ENCODE data around the gene SLC43A2. TPM values are rescaled to one million over a fixed set of nuclear protein-coding genes. Genes with fewer than 3 reads are reported as not detected.

Gene SLC43A2
- total and polyA plus RNA-seq, 10 of the 15 experiments (the other 5 are each of a cell fraction or from before 2014, with no cell fraction given) = 0.03 to 14.0 (median 5.3) TPM

DNA sequence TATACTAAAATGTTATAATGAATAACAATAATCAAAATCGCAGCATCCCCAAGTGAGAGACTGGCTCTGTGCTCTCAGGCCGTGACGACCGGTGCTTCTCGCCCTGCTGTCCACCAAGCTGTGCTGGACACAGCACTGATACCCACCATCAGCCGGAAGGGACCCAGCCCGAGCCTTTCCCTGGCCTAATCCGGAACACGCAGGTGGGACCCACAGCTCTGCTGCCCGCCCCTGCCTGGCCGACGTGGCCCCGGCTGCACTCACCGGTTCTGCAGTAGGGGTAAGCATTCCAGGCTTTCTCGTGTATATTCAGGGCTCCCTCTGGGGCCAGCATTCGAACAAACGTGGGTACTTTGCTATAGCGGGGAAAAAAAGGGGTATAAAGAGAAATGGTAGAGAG is 80.6 kb downstream of the SLC43A2 start:
- no peak for FAIRE-seq

DNA sequence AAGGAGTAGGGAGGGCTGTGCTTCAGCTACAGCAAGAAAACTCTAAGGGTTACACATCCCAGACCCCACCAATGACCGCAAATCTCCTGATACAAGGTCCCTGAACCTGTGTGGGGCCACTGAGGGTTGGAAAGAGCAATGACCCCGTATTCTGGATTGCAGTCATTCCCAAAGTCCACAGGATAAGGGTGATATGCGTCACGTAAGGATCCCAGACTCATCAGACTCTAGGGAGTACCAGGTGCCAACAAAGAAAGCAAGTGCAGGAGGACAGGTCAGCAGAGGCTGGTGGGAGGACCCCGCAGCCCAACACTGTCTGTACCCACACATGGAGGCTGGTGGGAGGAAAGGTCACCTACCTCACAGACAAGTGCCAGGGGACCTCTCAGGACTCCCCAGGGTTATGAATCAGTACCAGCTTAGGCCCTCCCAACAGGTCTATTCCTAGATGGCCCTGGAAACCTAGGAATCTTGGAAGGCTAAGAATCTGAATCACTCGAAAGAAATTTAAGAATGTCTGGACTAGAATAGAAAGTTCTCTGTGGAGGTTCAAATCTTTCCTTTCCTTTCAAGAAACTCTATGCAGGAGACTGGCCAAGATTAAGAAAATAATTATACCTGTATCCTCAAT is 82.2 kb downstream of the SLC43A2 start:
- intact Hi-C loops (cut with micrococcal nuclease; ENCODE audit: unreplicated experiment) = no loop called here
- TF ChIP-seq, protein P1, sequence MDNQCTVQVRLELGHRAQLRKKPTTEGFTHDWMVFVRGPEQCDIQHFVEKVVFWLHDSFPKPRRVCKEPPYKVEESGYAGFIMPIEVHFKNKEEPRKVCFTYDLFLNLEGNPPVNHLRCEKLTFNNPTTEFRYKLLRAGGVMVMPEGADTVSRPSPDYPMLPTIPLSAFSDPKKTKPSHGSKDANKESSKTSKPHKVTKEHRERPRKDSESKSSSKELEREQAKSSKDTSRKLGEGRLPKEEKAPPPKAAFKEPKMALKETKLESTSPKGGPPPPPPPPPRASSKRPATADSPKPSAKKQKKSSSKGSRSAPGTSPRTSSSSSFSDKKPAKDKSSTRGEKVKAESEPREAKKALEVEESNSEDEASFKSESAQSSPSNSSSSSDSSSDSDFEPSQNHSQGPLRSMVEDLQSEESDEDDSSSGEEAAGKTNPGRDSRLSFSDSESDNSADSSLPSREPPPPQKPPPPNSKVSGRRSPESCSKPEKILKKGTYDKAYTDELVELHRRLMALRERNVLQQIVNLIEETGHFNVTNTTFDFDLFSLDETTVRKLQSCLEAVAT (IDR thresholded peaks at IDR 0.05) = no peak
- no peak for TF ChIP-seq RB1 (IDR thresholded peaks at IDR 0.05; ENCODE audit: borderline replicate concordance)
- TF ChIP-seq SMAD5 (IDR thresholded peaks at IDR 0.05; ENCODE audit: low read depth) = no peak
- TF ChIP-seq BACH1 (IDR thresholded peaks at IDR 0.05; ENCODE audit: borderline replicate concordance) = no peak
- TF ChIP-seq MYC (IDR thresholded peaks at IDR 0.05; ENCODE audit: insufficient read depth, insufficient read length, insufficient replicate concordance, low read length, severe bottlenecking) = no peak
- TF ChIP-seq TCF3 (IDR thresholded peaks at IDR 0.05; ENCODE audit: borderline replicate concordance, insufficient read depth, low read depth, low read length) = no peak
- no peak for TF ChIP-seq CHD1 (IDR thresholded peaks at IDR 0.05; ENCODE audit: low read depth, low read length)
- TF ChIP-seq SREBF1 (IDR thresholded peaks at IDR 0.05; ENCODE audit: low read length) = no peak
- TF ChIP-seq, protein P2, sequence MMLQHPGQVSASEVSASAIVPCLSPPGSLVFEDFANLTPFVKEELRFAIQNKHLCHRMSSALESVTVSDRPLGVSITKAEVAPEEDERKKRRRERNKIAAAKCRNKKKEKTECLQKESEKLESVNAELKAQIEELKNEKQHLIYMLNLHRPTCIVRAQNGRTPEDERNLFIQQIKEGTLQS (IDR thresholded peaks at IDR 0.05; ENCODE audit: borderline replicate concordance, extremely low read depth, low read depth, low read length) = no peak
- no peak for TF ChIP-seq NRF1 (conservative IDR thresholded peaks at IDR 0.05; ENCODE audit: low read depth, low read length)
- TF ChIP-seq WRNIP1 (IDR thresholded peaks at IDR 0.05; ENCODE audit: borderline replicate concordance, low read depth, low read length) = no peak
- TF ChIP-seq HDGF (IDR thresholded peaks at IDR 0.05) = no peak

More for the DNA sequence above, 80.6 kb downstream of the SLC43A2 start:
- Histone ChIP-seq H3K36me3 (ENCODE audit: control insufficient read depth in 2 of 2, insufficient read depth in 2 of 2, low read length in 1 of 2) (peaks cover 17 to 19% of the 10 kb centered on the region in 2 experiments), H3K27me3 (replicated peaks in 1 of 2; ENCODE audit: control insufficient read depth in 2 of 2, insufficient read depth in 2 of 2, low read length in 1 of 2) (no peaks in the 10 kb centered on the region), H3K27ac (ENCODE audit: control insufficient read depth, insufficient read depth) (no peak overlapping the region), H3K4me1 (ENCODE audit: control insufficient read depth, insufficient read depth, low read length) (peaks cover 6% of the 10 kb centered on the region), H2AFZ (ENCODE audit: control insufficient read depth, low read depth, low read length) (no peak overlapping the region), H3K4me3 (no peak overlapping the region), H3K79me2 (ENCODE audit: control insufficient read depth, insufficient read depth, low read length) (no peaks in the 10 kb centered on the region; the same call in 1 of the 2 replicates), H3K4me2 (ENCODE audit: control insufficient read depth, insufficient read depth) (no peak overlapping the region), H3K9me3 (replicated peaks; ENCODE audit: control insufficient read depth, insufficient read depth, low read length) (no peaks in the 10 kb centered on the region), H3K9ac (ENCODE audit: control insufficient read depth, insufficient read depth, low read length) (no peak overlapping the region), H4K20me1 (ENCODE audit: control insufficient read depth, insufficient read depth) (no peaks in the 10 kb centered on the region)
- in situ Hi-C loops (cut with MboI) = no loop called here
- WGBS (ENCODE audit: insufficient coverage, insufficient replicate concordance, low lambda C conversion rate, missing lambda C conversion rate) = over 99% methylated on average over 18 of the region's 18 CpGs
- no peak for ATAC-seq
- TF ChIP-seq CHD1 (IDR thresholded peaks at IDR 0.05; ENCODE audit: low read depth, low read length) (no peak), SREBF2 (IDR thresholded peaks at IDR 0.05; ENCODE audit: low read length) (no peak), POLR2A (IDR thresholded peaks at IDR 0.05; ENCODE audit: low read depth, low read length) (0 out of 2 replicates have a peak, but pooled peaks have one; percentile 8), RBBP5 (conservative IDR thresholded peaks at IDR 0.05) (no peak), STAT3 (IDR thresholded peaks at IDR 0.05; ENCODE audit: low read depth, low read length) (no peak), CBFB (IDR thresholded peaks at IDR 0.05; ENCODE audit: low read depth) (no peak)
- DNase-seq (ENCODE audit: low read depth, low spot score) = no peak
- ChIA-PET POLR2A (no interaction called here), RAD21 (ENCODE audit: unreplicated experiment) (no interaction called here), SMC1A (ENCODE audit: uncharacterized antibody, unreplicated experiment) (no interaction called here), CTCF (no interaction called here)
- BruUV-seq (replicated peaks) = no TSS peak
- intact Hi-C loops (cut with micrococcal nuclease; ENCODE audit: unreplicated experiment) = no loop called here

More for the DNA sequence above, 82.2 kb downstream of the SLC43A2 start:
- no TSS peak for BruUV-seq (replicated peaks)
- FAIRE-seq (no peak), DNase-seq (ENCODE audit: low read depth, low spot score) (no peak), ATAC-seq (no peak)
- Histone ChIP-seq H3K4me1 (ENCODE audit: control insufficient read depth, insufficient read depth, low read length) (no peaks in the 10 kb centered on the region), H4K20me1 (ENCODE audit: control insufficient read depth, insufficient read depth) (no peaks in the 10 kb centered on the region), H3K4me2 (ENCODE audit: control insufficient read depth, insufficient read depth) (no peak overlapping the region), H3K36me3 (ENCODE audit: control insufficient read depth in 2 of 2, insufficient read depth in 2 of 2, low read length in 1 of 2) (peaks cover 21 to 22% of the 10 kb centered on the region in 2 experiments), H3K9ac (ENCODE audit: control insufficient read depth, insufficient read depth, low read length) (no peak overlapping the region), H3K4me3 (no peak overlapping the region), H3K9me3 (replicated peaks; ENCODE audit: control insufficient read depth, insufficient read depth, low read length) (no peaks in the 10 kb centered on the region), H3K27ac (ENCODE audit: control insufficient read depth, insufficient read depth) (no peak overlapping the region), H2AFZ (ENCODE audit: control insufficient read depth, low read depth, low read length) (no peak overlapping the region), H3K79me2 (ENCODE audit: control insufficient read depth, insufficient read depth, low read length) (no peaks in the 10 kb centered on the region), H3K27me3 (replicated peaks in 1 of 2; ENCODE audit: control insufficient read depth in 2 of 2, insufficient read depth in 2 of 2, low read length in 1 of 2) (no peaks in the 10 kb centered on the region)
- ChIA-PET RAD21 (ENCODE audit: unreplicated experiment) (interaction anchor here (1.1 kb wide), 1 partner anchor 181 kb away, joined by 3 read pairs; no protein-coding TSS in a partner anchor), CTCF (interaction anchor here (0.6 kb wide), 1 partner anchor 84 kb away, joined by 3 read pairs; no protein-coding TSS in a partner anchor), SMC1A (ENCODE audit: uncharacterized antibody, unreplicated experiment) (no interaction called here), POLR2A (interaction anchor here (0.6 kb wide), 1 partner anchor 126 kb away, joined by 4 read pairs; no protein-coding TSS in a partner anchor)
- in situ Hi-C loops (cut with MboI) = no loop called here
- WGBS (ENCODE audit: insufficient coverage, insufficient replicate concordance, low lambda C conversion rate, missing lambda C conversion rate) = 97% methylated on average over 6 of the region's 6 CpGs

All from GM12878 (cell line).